NCI-H128 (cell line): Measurements from ENCODE around the gene NACAD.

ENCODE experiments used
- DNase-seq: peaks from one replicate; lab custom pipeline; 2025; ENCODE audit not compliant: unreplicated experiment; lab: John Stamatoyannopoulos, UW

The NACAD gene

GRCh38 chr7:45092931-45093235 is 4.1 kb upstream of the NACAD start:
- DNase-seq, result no peak

- no peak for DNase-seq
Observed at GRCh38 chr7:45092100-45092930, 3.5 kb upstream of the NACAD start.

GRCh38 chr7:45089341-45089891 is 647 bp upstream of the NACAD start:
- peak; percentile 91 for DNase-seq

GRCh38 chr7:45088146-45088701 is 545 bp downstream of the NACAD start:
- DNase-seq, result no peak

GRCh38 chr7:45087301-45088145 is 1.2 kb downstream of the NACAD start:
- no peak for DNase-seq

- no peak for DNase-seq
Observed at GRCh38 chr7:45086331-45087065, 2.3 kb downstream of the NACAD start.

GRCh38 chr7:45085619-45086200 is 3.1 kb downstream of the NACAD start:
- DNase-seq, result no peak

- no peak for DNase-seq
Observed at GRCh38 chr7:45084901-45085618, 3.7 kb downstream of the NACAD start.

- no peak for DNase-seq
Observed at GRCh38 chr7:45084336-45084735, 4.4 kb downstream of the NACAD start.

GRCh38 chr7:45082831-45083331 is 5.9 kb downstream of the NACAD start:
- DNase-seq, result no peak

GRCh38 chr7:45082031-45082830 is 6.5 kb downstream of the NACAD start:
- no peak for DNase-seq

- no peak for DNase-seq
Observed at GRCh38 chr7:45081670-45081974, 7.1 kb downstream of the NACAD start.

- no peak for DNase-seq
Observed at GRCh38 chr7:45080958-45081669, 7.7 kb downstream of the NACAD start.

GRCh38 chr7:45080265-45080957 is 8.4 kb downstream of the NACAD start:
- DNase-seq, result no peak

GRCh38 chr7:45078125-45078681 is 10.6 kb downstream of the NACAD start:
- DNase-seq, result no peak

GRCh38 chr7:45077579-45077978 is 11.2 kb downstream of the NACAD start:
- DNase-seq, result no peak

GRCh38 chr7:45076946-45077345 is 11.8 kb downstream of the NACAD start:
- no peak for DNase-seq
